Neutrophil (primary cell): Measurements from ENCODE around the gene C6orf89.

ENCODE experiments used
- H3K27ac ChIP-seq: fragments of 200-600 bp; sonication (generic); 2 replicates; pipeline ENCODE4 v1.5.1; 2016; ENCODE audit warnings: mild to moderate bottlenecking, moderate library complexity
- H3K27me3 ChIP-seq: fragments of 200-600 bp; sonication (generic); 2 replicates; pipeline ENCODE4 v1.6.0; 2016; ENCODE audit warnings: mild to moderate bottlenecking
- H3K36me3 ChIP-seq: fragments of 200-600 bp; sonication (generic); 2 replicates; pipeline ENCODE4 v1.5.1; 2017
- H3K4me1 ChIP-seq, 2 experiments: fragments of 200-600 bp in 1 of 2; sonication (generic) in 1 of 2; 1 replicate in 1 of 2; 2 replicates in 1 of 2; pipeline versions ENCODE4 v1.5.1 to v1.6.1; 2013 to 2016; ENCODE audit warnings: low read depth in 1 of 2, low read length in 1 of 2, mild to moderate bottlenecking in 1 of 2, moderate library complexity in 1 of 2; ENCODE audit not compliant: control insufficient read depth in 1 of 2, insufficient read depth in 1 of 2
- H3K4me3 ChIP-seq, 2 experiments: fragments of 200-600 bp in 1 of 2; sonication (generic) in 1 of 2; 1 replicate in 1 of 2; 2 replicates in 1 of 2; pipeline ENCODE4 v1.5.1; 2013 to 2016; ENCODE audit warnings: low read depth in 1 of 2, low read length in 1 of 2, mild to moderate bottlenecking in 1 of 2, moderate library complexity in 1 of 2
- H3K9me3 ChIP-seq: fragments of 200-600 bp; sonication (generic); 2 replicates; pipeline ENCODE4 v1.5.1; 2016
- TF ChIP-seq, protein P1 (sequence below): fragments of 200-600 bp; sonication (generic); IDR thresholded peaks from 2 replicates; pipeline ENCODE4 v1.5.1; 2016; ENCODE audit warnings: antibody characterized with exemption

The C6orf89 gene

DNA sequence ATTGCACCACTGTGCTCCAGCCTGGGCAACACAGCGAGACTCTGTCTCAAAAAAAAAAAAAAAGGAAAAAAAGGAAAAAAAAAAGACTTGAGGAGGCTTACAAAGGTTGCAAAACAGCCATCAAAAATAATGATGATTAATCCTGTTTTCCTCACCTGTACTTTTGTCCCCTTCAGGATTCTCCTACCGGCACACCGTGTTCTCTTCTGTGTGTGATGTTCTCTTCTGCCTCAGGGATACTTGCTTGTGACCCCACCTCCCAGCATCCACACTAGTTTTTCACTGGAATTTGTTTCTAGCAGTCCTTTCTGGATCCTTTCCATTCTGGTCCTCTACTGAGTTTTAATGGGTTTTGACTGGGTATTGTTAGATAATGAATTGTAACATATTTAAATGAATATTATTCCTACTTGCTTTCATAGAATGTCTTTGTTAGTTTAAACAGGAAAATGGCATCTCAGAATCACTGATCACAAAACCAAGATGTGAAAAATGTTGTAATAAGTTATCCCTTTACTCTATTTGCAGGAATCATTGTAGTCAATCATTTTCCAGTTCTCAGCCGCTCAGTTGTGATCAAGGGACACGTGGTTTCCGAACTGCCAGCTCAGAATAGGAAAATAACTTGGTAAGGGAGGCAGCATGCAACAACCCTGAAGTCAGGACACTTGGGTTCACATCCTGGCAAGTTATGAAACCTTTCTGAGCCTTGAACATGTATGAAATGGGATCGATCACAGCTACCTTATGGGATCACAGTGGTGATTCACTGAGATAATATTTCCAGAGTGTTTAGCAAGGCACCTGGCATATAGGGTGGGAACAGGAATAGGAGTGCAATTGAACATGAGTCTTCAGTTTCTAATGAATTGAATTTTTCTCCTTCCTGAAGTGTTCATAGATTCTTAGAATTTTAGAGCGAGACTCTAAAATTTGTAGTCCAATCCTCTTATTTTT, 8.5 kb downstream of the C6orf89 start:
- no peaks in the 10 kb centered on the region for H3K27me3 ChIP-seq
- H3K36me3 ChIP-seq = peaks cover 50% of the 10 kb centered on the region
- TF ChIP-seq, protein P1, sequence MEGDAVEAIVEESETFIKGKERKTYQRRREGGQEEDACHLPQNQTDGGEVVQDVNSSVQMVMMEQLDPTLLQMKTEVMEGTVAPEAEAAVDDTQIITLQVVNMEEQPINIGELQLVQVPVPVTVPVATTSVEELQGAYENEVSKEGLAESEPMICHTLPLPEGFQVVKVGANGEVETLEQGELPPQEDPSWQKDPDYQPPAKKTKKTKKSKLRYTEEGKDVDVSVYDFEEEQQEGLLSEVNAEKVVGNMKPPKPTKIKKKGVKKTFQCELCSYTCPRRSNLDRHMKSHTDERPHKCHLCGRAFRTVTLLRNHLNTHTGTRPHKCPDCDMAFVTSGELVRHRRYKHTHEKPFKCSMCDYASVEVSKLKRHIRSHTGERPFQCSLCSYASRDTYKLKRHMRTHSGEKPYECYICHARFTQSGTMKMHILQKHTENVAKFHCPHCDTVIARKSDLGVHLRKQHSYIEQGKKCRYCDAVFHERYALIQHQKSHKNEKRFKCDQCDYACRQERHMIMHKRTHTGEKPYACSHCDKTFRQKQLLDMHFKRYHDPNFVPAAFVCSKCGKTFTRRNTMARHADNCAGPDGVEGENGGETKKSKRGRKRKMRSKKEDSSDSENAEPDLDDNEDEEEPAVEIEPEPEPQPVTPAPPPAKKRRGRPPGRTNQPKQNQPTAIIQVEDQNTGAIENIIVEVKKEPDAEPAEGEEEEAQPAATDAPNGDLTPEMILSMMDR = no peak
- H3K4me1 ChIP-seq = no peaks in the 10 kb centered on the region
- H3K27ac ChIP-seq = no peak overlapping the region
- no peak overlapping the region for H3K4me3 ChIP-seq
- H3K9me3 ChIP-seq = no peaks in the 10 kb centered on the region

DNA sequence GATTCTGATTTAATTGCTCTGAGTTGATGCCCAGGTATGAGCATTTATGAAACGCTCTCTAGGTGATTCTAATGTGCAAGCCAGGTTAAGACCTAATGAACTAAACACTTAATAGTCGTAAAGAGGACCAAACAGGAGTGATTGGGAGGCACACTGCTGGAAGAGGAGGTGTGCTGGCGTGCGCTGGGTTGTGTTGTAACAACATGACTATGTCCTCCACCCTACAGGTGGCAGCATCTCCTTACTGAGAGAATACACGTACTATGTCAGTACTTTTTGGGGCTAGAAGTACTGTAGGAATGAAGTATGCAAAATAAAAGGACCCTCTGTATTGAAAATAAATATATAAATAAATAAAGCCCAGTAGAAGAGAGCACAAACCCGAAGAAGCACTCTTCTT, 11.9 kb downstream of the C6orf89 start:
- no peaks in the 10 kb centered on the region for H3K4me1 ChIP-seq
- peaks cover 74% of the 10 kb centered on the region for H3K36me3 ChIP-seq

DNA sequence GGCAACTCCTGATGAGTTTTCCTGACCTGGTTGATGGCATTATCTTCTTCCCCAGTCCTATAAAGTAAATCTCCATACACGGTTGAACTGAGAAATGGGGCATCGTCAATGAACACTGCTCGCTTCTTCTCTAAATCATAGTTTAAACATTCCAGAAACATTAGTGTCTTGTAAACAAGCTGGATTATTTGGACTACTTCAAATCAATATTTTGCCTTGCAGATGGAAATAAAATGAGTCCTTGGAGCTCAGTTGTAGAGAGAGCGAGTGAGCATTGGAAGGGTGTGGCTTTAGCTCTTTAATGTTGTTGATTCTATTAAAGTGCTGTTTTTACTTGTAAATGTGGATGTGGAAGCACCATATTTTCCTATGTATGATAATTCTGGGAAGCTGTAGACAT, 18.4 kb downstream of the C6orf89 start:
- Histone ChIP-seq H3K9me3 (no peaks in the 10 kb centered on the region), H3K4me1 (no peaks in the 10 kb centered on the region), H3K27me3 (no peaks in the 10 kb centered on the region), H3K4me3 (no peak overlapping the region), H3K27ac (no peak overlapping the region), H3K36me3 (peaks cover 96% of the 10 kb centered on the region)
- TF ChIP-seq, protein P1 = no peak

More for the DNA sequence above, 11.9 kb downstream of the C6orf89 start:
- TF ChIP-seq, protein P1 = no peak
- Histone ChIP-seq H3K9me3 (no peaks in the 10 kb centered on the region), H3K4me3 (no peak overlapping the region), H3K27ac (no peak overlapping the region), H3K27me3 (no peaks in the 10 kb centered on the region)

DNA sequence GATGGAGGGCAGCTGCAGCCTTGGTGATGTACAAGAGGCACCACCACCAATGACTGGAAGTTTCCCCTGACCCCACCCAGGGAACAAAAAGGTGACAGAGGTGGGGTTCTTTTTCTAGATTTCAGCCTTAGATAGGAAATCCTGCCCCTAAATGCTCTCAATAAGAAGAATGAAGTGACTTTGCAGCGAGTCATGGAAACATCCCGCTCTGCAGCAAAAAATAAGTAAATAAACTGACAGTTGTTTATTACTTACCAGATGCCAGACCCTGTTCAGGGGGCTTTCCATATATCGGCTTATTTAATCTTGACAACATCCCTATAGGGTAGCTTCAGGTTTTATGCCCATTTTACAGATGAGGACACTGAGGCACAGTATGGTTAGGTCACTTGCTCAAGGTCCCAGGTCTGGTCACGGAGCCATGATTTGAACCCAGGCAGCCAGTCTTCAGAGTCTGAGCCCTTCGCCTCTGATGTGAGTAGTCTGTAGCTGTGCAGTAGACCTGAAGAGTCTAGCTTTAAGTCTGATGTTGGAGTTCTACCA, 19.2 kb downstream of the C6orf89 start:
- TF ChIP-seq, protein P1 = no peak
- Histone ChIP-seq H3K36me3 (peaks cover 90% of the 10 kb centered on the region), H3K27me3 (no peaks in the 10 kb centered on the region), H3K4me3 (no peak overlapping the region), H3K27ac (no peak overlapping the region), H3K9me3 (no peaks in the 10 kb centered on the region), H3K4me1 (no peaks in the 10 kb centered on the region)

DNA sequence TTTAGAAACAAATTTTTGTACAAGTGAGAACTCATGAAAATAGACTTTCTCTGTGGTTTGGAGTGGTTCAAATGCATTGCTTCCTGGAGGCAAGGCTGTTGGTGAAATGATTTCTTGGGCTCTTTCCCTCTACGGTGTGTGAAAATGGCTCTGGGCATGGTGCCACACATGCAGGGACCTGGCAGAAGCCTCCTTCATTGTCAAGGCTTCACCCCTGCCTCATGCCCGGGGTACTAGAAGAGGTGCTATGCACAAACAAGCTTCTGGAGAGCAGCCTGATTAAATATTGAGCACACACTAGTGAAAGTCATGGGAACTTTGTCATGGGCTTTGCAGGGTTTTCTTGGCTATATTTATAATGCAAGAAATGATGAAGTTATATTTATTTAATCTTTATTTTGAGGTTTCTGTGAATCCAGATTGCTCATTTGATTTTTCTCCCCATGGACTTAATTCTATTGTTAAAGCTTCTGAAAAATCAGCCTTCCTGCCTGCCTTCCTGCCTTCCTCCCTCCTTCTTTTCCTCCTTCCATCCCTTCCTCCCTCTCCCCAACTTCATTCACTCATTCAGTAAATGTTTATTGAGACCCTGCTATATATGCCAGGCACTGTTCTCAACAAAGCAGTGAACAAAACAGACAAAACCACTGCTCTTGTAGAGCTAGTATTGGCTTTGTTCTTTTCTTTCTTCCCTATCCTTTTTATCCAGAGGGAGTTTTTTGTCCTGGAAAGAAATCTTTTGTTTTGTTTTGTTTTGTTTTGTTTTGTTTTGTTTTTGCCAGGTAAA, 21.0 kb downstream of the C6orf89 start:
- Histone ChIP-seq H3K4me3 (no peak overlapping the region), H3K36me3 (peaks cover 84% of the 10 kb centered on the region), H3K27me3 (no peaks in the 10 kb centered on the region), H3K9me3 (no peaks in the 10 kb centered on the region), H3K27ac (no peak overlapping the region), H3K4me1 (no peaks in the 10 kb centered on the region)
- TF ChIP-seq, protein P1 = no peak
